Measurements from ENCODE around the gene UACA. TPM values are rescaled to one million over a fixed set of nuclear protein-coding genes. Genes with fewer than 3 reads are reported as not detected.

Gene UACA
- total RNA-seq, 1 donor from 2014 or later, result 5.2 TPM

DNA sequence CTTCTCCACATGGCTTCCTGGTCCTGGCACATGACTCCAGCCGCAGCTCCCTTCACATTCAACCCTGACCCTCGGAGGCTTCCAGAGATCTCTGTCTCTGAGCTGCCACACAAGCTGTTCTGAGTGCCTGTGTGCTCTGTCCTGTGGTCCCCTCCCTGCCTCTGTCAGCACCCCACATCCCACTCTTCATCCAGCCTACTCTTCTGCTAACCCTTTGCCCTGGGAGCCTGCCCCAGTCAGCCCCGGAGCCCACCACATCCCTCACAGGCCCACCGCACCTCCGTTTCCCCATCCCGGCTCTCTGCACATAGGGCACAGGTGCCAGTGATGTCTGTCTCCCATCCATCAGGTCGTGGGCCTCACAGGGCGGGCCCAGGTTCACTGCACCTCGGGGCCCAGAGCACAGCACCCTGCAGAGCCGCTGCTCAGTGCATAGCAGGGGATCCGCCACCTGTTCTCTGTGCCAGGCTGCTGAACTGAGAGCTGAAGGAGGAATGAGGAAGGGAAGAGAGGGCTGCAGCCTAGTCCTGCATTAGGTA lies 133.6 kb downstream of the UACA start:
- H3K4me1 Mint-ChIP-seq (ENCODE audit: low read depth, unreplicated experiment), result peaks cover 3% of the 10 kb centered on the region
- TF ChIP-seq, protein P1, sequence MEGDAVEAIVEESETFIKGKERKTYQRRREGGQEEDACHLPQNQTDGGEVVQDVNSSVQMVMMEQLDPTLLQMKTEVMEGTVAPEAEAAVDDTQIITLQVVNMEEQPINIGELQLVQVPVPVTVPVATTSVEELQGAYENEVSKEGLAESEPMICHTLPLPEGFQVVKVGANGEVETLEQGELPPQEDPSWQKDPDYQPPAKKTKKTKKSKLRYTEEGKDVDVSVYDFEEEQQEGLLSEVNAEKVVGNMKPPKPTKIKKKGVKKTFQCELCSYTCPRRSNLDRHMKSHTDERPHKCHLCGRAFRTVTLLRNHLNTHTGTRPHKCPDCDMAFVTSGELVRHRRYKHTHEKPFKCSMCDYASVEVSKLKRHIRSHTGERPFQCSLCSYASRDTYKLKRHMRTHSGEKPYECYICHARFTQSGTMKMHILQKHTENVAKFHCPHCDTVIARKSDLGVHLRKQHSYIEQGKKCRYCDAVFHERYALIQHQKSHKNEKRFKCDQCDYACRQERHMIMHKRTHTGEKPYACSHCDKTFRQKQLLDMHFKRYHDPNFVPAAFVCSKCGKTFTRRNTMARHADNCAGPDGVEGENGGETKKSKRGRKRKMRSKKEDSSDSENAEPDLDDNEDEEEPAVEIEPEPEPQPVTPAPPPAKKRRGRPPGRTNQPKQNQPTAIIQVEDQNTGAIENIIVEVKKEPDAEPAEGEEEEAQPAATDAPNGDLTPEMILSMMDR (IDR thresholded peaks at IDR 0.05; ENCODE audit: partially characterized antibody, unreplicated experiment), result no peak
- no peak overlapping the region for H3K27ac Mint-ChIP-seq (ENCODE audit: unreplicated experiment)
- no peaks in the 10 kb centered on the region for H3K36me3 Mint-ChIP-seq (ENCODE audit: unreplicated experiment)
- H3K4me3 Mint-ChIP-seq (ENCODE audit: unreplicated experiment), result no peak overlapping the region
- peaks cover 1% of the 10 kb centered on the region for H3K27me3 Mint-ChIP-seq (ENCODE audit: unreplicated experiment)
- DNase-seq, result no peak
- H3K9me3 Mint-ChIP-seq (ENCODE audit: unreplicated experiment), result no peaks in the 10 kb centered on the region

DNA sequence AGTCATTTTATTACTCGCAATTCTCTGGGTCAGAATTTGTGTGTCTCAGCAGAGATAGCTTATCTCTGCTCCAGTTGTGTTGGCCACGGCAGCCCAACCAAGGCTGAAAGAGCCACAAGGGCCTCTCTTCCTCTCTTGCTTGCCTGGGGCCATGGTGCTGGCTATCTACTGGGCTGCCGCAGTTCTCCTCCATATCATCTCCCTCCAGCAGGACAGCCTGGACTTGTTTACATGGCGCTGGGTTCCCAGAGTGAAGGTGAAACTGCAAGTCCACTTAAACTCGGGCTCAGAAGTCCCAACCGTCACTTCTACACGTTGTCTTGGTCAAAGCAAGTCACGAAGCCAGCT lies 134.8 kb downstream of the UACA start:
- peaks cover 5% of the 10 kb centered on the region for H3K36me3 Mint-ChIP-seq (ENCODE audit: unreplicated experiment)
- H3K4me1 Mint-ChIP-seq (ENCODE audit: low read depth, unreplicated experiment), result peaks cover 3% of the 10 kb centered on the region
- no peak overlapping the region for H3K27ac Mint-ChIP-seq (ENCODE audit: unreplicated experiment)
- DNase-seq, result no peak
- H3K9me3 Mint-ChIP-seq (ENCODE audit: unreplicated experiment), result no peaks in the 10 kb centered on the region
- peaks cover 1% of the 10 kb centered on the region for H3K27me3 Mint-ChIP-seq (ENCODE audit: unreplicated experiment)
- no peak overlapping the region for H3K4me3 Mint-ChIP-seq (ENCODE audit: unreplicated experiment)
- TF ChIP-seq, protein P1 (IDR thresholded peaks at IDR 0.05; ENCODE audit: partially characterized antibody, unreplicated experiment), result no peak

DNA sequence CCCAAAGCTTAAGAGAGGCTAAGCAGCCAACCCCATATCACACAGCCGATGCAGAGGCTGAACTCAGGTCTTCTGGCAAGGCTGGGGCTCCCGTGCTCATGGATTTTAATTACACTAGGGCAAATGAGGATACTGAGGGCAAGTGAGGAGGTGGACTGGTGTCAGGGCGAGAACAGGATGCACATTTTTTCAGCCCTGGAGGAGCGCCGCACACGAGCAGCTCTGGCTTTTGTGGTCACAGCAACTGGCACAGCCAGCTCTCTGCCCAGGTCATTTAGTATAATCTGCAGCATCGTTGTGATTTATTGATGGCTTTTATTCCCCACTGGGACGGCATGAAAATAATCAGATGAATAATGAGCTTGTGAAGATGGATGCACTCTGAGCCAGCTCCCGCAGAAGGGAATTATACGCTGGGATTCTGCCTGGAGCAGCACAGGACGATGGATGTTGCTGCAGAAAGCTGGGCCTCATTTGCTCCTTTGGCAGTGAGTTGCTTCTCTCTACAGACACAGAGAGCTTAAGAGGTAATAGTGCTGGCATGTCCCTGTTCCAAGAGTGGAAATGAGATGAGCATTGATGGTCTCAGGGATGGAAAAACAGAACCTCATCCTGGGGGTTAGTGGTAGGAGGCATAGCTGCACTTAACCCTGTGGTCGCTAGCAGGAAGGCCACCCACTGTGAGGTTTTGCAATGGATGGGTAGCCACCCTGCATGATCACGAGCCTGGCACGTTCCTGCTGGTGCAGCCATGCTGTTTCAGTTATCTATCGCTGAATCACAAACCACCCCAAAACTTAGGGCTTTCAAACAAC lies 135.4 kb downstream of the UACA start:
- Mint-ChIP-seq H3K36me3 (ENCODE audit: unreplicated experiment) (peaks cover 9% of the 10 kb centered on the region), H3K27ac (ENCODE audit: unreplicated experiment) (no peak overlapping the region), H3K9me3 (ENCODE audit: unreplicated experiment) (no peaks in the 10 kb centered on the region), H3K4me3 (ENCODE audit: unreplicated experiment) (no peak overlapping the region), H3K4me1 (ENCODE audit: low read depth, unreplicated experiment) (peaks cover 3% of the 10 kb centered on the region), H3K27me3 (ENCODE audit: unreplicated experiment) (peaks cover 1% of the 10 kb centered on the region)
- no peak for DNase-seq
- TF ChIP-seq, protein P1 (IDR thresholded peaks at IDR 0.05; ENCODE audit: partially characterized antibody, unreplicated experiment), result no peak

DNA sequence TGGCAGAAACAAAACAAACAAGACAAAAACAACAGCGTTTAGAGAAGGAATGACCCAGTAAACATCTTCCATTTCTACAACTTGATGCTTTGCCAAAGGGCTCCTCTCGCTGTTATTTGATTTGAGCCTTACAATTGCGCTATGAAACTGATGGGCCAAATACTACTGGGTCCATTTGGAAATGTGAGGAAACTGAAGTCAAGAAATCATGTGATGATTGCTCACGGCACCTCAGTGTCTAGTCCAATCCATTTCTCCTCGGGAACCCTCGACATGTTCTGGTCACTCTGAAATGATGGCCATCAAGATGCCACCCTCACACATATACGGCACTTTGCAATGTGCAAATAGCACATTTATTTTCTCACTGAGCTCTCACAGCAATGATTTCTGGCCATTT lies 136.0 kb downstream of the UACA start:
- H3K27ac Mint-ChIP-seq (ENCODE audit: unreplicated experiment), result no peak overlapping the region
- H3K36me3 Mint-ChIP-seq (ENCODE audit: unreplicated experiment), result peaks cover 14% of the 10 kb centered on the region
- TF ChIP-seq, protein P1 (IDR thresholded peaks at IDR 0.05; ENCODE audit: partially characterized antibody, unreplicated experiment), result no peak
- H3K9me3 Mint-ChIP-seq (ENCODE audit: unreplicated experiment), result no peaks in the 10 kb centered on the region
- H3K4me3 Mint-ChIP-seq (ENCODE audit: unreplicated experiment), result no peak overlapping the region
- H3K4me1 Mint-ChIP-seq (ENCODE audit: low read depth, unreplicated experiment), result peaks cover 2% of the 10 kb centered on the region
- DNase-seq, result no peak
- H3K27me3 Mint-ChIP-seq (ENCODE audit: unreplicated experiment), result peaks cover 1% of the 10 kb centered on the region

DNA sequence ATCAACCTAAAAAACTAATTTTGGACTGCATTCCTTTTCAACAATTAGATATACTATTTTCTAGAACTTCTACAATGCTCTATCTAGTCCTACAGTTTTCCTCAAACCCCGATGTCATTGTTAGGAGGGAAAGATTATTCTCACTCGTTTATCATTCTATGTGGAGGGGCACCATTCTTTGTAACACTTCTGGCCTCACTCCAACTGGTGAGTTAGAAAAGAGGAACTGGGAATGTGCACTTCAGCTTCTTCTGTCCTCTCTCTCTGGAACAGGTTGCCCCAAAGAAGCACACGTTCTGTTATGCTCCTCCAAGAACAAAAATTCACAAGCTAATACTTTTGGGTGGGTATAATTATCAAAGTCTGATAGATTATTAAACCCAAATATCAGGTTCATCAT lies 137.9 kb downstream of the UACA start:
- TF ChIP-seq, protein P1 (IDR thresholded peaks at IDR 0.05; ENCODE audit: partially characterized antibody, unreplicated experiment), result no peak
- Mint-ChIP-seq H3K4me3 (ENCODE audit: unreplicated experiment) (no peak overlapping the region), H3K36me3 (ENCODE audit: unreplicated experiment) (peaks cover 14% of the 10 kb centered on the region), H3K9me3 (ENCODE audit: unreplicated experiment) (no peaks in the 10 kb centered on the region), H3K4me1 (ENCODE audit: low read depth, unreplicated experiment) (no peaks in the 10 kb centered on the region), H3K27ac (ENCODE audit: unreplicated experiment) (no peak overlapping the region), H3K27me3 (ENCODE audit: unreplicated experiment) (peaks cover 1% of the 10 kb centered on the region)
- no peak for DNase-seq
